OCI-LY7 (cell line): ENCODE measurements around the gene PCDH10. TPM values are rescaled to one million over a fixed set of nuclear protein-coding genes. Genes with fewer than 3 reads are reported as not detected.

Source experiments
- BruUV-seq: library from RNA; stranded (reverse); fragments of 400-500 nt; replicated peaks from 2 replicates; lab custom pipeline; 2021; lab: Mats Ljungman, UMichigan
- CTCF ChIA-PET: fragments of 300-600 bp; sonication (Branson Sonifier 250); formaldehyde crosslinking; loops from one replicate; lab custom pipeline; 2022; ENCODE audit warnings: antibody characterized with exemption; ENCODE audit not compliant: unreplicated experiment; lab: Charles Lee
- POLR2A ChIA-PET: fragments of 300-600 bp; sonication (Branson Sonifier 250); formaldehyde crosslinking; loops from one replicate; lab custom pipeline; 2022; ENCODE audit warnings: antibody characterized with exemption; lab: Charles Lee
- DNase-seq: peaks from one replicate; pipeline ENCODE4 v3.0.0-alpha.2; 2015; ENCODE audit warnings: low spot score
- H2AFZ ChIP-seq: fragments of 200-600 bp; sonication (generic), shearing (Covaris generic); 2 replicates; pipeline ENCODE4 v1.6.1; 2014; ENCODE audit warnings: mild to moderate bottlenecking, antibody characterized with exemption, low read length, moderate library complexity
- H3K27ac ChIP-seq: fragments of 200-600 bp; sonication (generic); 2 replicates; pipeline ENCODE4 v1.5.1; 2014; ENCODE audit warnings: mixed run types, low read depth, mild to moderate bottlenecking, moderate library complexity, low read length, inconsistent platforms; ENCODE audit not compliant: poor library complexity, severe bottlenecking
- H3K36me3 ChIP-seq: fragments of 200-600 bp; sonication (generic); 2 replicates; pipeline ENCODE4 v1.6.1; 2014; ENCODE audit warnings: mild to moderate bottlenecking, antibody characterized with exemption, low read length, moderate library complexity, mixed read lengths; ENCODE audit not compliant: insufficient read depth
- H3K4me1 ChIP-seq: fragments of 200-600 bp; sonication (generic); 2 replicates; pipeline ENCODE4 v1.5.1; 2014; ENCODE audit warnings: mild to moderate bottlenecking, low read length; ENCODE audit not compliant: insufficient read depth, poor library complexity, severe bottlenecking
- H3K4me2 ChIP-seq: fragments of 200-600 bp; sonication (generic); 2 replicates; pipeline ENCODE4 v1.6.1; 2014; ENCODE audit warnings: mild to moderate bottlenecking, low read length
- H3K4me3 ChIP-seq: fragments of 200-600 bp; sonication (generic); 2 replicates; pipeline ENCODE4 v1.5.1; 2014; ENCODE audit warnings: mild to moderate bottlenecking, low read depth, low read length; ENCODE audit not compliant: poor library complexity, severe bottlenecking
- H3K79me2 ChIP-seq: fragments of 200-600 bp; sonication (generic); 2 replicates; pipeline ENCODE4 v1.6.1; 2016; ENCODE audit warnings: low read depth, mild to moderate bottlenecking, low read length, moderate library complexity, mixed read lengths; ENCODE audit not compliant: insufficient read depth
- H3K9me2 ChIP-seq: fragments of 200-600 bp; sonication (generic); 2 replicates; pipeline ENCODE4 v1.6.1; 2016; ENCODE audit warnings: mild to moderate bottlenecking, low read length, mixed read lengths; ENCODE audit not compliant: insufficient read depth
- H3K9me3 ChIP-seq: fragments of 200-600 bp; sonication (generic); 2 replicates; pipeline ENCODE4 v1.6.1; 2014; ENCODE audit warnings: mild to moderate bottlenecking, mixed run types, low read length, mixed read lengths
- H4K20me1 ChIP-seq: fragments of 200-600 bp; sonication (generic); 2 replicates; pipeline ENCODE4 v1.6.1; 2014; ENCODE audit warnings: mild to moderate bottlenecking, antibody characterized with exemption, low read length, moderate library complexity, mixed read lengths; ENCODE audit not compliant: insufficient read depth
- EZH2phosphoT487 ChIP-seq: fragments of 200-600 bp; sonication (generic); IDR thresholded peaks from 2 replicates; pipeline ENCODE4 v1.6.1; 2018; ENCODE audit warnings: low read depth, borderline replicate concordance, mild to moderate bottlenecking, mixed run types, antibody characterized with exemption, low read length, moderate library complexity, mixed read lengths
- intact Hi-C: fragments of 100-400 bp; cut with micrococcal nuclease; formaldehyde crosslinking; loops from one replicate; pipeline ENCODE4 v1.10.0; 2022; ENCODE audit not compliant: unreplicated experiment
- total RNA-seq, 2 experiments: library from RNA; depleted of rRNA in 1 of 2; stranded (reverse); fragments of >200 nt in 1 of 2; shearing (Covaris generic) in 1 of 2; gene quantifications; 2 replicates each; pipeline ENCODE4 v1.2.3, GENCODE V29; 2014 to 2022
- TF ChIP-seq, protein P1 (sequence below): fragments of 200-600 bp; sonication (generic); conservative IDR thresholded peaks from 2 replicates; pipeline ENCODE4 v1.5.1; 2014; ENCODE audit warnings: mild to moderate bottlenecking, antibody characterized with exemption, low read length, moderate library complexity, mixed read lengths

Gene PCDH10
- total RNA-seq, 2 experiments from 2014 or later: not detected

DNA sequence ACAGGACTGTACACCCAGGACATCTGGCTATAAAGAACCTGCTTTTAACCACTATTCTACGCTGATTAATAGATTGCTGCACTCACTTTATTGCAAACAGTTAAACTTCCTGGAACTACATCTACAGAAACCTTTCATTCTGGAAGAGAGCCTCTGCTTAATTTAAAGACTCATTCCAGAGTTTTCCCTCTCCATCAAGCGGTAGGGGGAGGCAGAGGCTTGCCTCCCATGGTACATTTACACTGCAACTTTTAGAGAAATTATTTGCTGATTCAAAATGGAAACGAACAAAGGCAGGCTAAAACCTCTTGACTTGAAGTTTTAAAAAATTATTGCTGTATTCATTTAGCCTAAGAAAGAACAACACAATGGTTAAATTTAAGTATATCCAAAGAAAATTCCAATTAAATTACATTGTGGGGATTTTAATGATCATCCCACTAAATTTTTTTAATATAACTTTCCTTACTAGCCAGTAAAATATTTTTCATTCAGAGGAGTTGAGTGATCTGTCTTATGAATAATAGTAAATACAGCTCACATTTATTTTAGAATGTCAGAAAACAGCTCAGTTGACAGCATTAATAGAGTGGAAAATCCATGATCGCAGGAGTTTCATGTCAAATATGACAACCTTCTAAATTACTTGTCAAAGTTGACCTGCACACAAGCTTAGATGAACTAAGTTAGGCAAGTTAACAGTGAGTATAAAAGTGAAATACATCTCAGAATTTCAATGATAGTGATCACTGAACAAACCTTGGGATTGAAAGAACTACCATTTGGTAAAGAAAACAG lies 46.3 kb upstream of the PCDH10 start:
- H3K27ac ChIP-seq: no peak overlapping the region
- no peak for DNase-seq
- H4K20me1 ChIP-seq: no peaks in the 10 kb centered on the region
- H3K4me2 ChIP-seq: no peak overlapping the region
- intact Hi-C loops: no loop called here
- ChIA-PET CTCF (no interaction called here), POLR2A (interaction anchor here (0.7 kb wide), 1 partner anchor 122 kb away, joined by 3 read pairs; no protein-coding TSS in a partner anchor)
- H3K36me3 ChIP-seq: no peaks in the 10 kb centered on the region
- no peaks in the 10 kb centered on the region for H3K9me2 ChIP-seq
- no peak overlapping the region for H2AFZ ChIP-seq
- H3K4me3 ChIP-seq: no peak overlapping the region
- H3K4me1 ChIP-seq: no peaks in the 10 kb centered on the region
- H3K9me3 ChIP-seq: no peaks in the 10 kb centered on the region
- no peak for TF ChIP-seq EZH2phosphoT487
- TF ChIP-seq, protein P1, sequence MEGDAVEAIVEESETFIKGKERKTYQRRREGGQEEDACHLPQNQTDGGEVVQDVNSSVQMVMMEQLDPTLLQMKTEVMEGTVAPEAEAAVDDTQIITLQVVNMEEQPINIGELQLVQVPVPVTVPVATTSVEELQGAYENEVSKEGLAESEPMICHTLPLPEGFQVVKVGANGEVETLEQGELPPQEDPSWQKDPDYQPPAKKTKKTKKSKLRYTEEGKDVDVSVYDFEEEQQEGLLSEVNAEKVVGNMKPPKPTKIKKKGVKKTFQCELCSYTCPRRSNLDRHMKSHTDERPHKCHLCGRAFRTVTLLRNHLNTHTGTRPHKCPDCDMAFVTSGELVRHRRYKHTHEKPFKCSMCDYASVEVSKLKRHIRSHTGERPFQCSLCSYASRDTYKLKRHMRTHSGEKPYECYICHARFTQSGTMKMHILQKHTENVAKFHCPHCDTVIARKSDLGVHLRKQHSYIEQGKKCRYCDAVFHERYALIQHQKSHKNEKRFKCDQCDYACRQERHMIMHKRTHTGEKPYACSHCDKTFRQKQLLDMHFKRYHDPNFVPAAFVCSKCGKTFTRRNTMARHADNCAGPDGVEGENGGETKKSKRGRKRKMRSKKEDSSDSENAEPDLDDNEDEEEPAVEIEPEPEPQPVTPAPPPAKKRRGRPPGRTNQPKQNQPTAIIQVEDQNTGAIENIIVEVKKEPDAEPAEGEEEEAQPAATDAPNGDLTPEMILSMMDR: no peak
- no TSS peak for BruUV-seq
- no peaks in the 10 kb centered on the region for H3K79me2 ChIP-seq

DNA sequence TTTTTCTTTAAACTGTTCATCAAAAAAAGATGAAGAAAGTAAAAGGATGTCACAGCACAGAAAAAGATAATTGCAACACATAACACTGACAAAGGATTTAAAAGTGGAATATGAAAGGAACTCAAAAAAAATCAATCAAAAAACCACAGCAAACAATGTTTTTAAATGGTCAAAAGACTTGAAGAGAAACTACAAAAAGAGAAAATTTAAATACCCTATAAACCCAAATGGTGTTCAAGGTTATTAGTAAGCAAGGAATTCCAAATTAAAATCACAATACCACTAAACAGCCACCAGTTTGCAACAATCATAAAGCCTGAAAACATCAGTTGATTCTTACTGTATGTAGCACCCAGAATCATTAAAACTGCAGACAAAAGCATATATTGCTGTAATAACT lies 36.5 kb upstream of the PCDH10 start:
- ChIA-PET POLR2A (interaction anchor here (0.8 kb wide), 1 partner anchor 14 kb away, joined by 3 read pairs; no protein-coding TSS in a partner anchor), CTCF (no interaction called here)
- Histone ChIP-seq H3K36me3 (no peaks in the 10 kb centered on the region), H3K79me2 (no peaks in the 10 kb centered on the region), H3K4me2 (no peak overlapping the region), H3K4me1 (no peaks in the 10 kb centered on the region), H3K9me3 (no peaks in the 10 kb centered on the region), H2AFZ (no peak overlapping the region), H3K27ac (no peak overlapping the region), H3K4me3 (no peak overlapping the region), H4K20me1 (no peaks in the 10 kb centered on the region), H3K9me2 (no peaks in the 10 kb centered on the region)
- no peak for DNase-seq
- TF ChIP-seq EZH2phosphoT487: no peak
- TF ChIP-seq, protein P1: no peak
- BruUV-seq: no TSS peak
- intact Hi-C loops: no loop called here

DNA sequence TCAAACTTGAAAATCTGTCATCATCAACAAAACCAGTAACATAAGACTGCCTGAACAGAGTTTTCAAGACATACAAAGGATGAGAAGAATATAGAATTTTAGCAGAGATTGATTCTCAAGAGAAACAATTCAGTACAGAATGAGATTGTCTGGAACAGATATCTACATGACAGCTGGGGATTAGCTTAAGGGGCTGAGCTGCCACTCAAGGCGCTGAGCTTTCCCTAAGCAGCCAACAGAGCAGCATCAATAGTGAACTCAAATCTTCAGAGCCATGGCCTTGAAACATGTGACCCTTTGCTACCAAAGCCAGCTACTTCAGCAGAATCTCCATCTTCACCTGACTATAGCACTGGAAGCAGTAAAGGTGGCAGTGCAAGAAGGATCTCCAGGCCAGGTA lies 24.3 kb upstream of the PCDH10 start:
- ChIA-PET POLR2A (no interaction called here), CTCF (no interaction called here)
- TF ChIP-seq EZH2phosphoT487: no peak
- Histone ChIP-seq H3K9me3 (no peaks in the 10 kb centered on the region), H3K4me3 (no peak overlapping the region), H2AFZ (no peak overlapping the region), H3K36me3 (no peaks in the 10 kb centered on the region), H4K20me1 (no peaks in the 10 kb centered on the region), H3K4me2 (no peak overlapping the region), H3K27ac (no peak overlapping the region), H3K4me1 (no peaks in the 10 kb centered on the region), H3K9me2 (no peaks in the 10 kb centered on the region), H3K79me2 (no peaks in the 10 kb centered on the region)
- no peak for DNase-seq
- intact Hi-C loops: no loop called here
- no TSS peak for BruUV-seq
